Measurements from ENCODE around the gene SMPD3.

DNA sequence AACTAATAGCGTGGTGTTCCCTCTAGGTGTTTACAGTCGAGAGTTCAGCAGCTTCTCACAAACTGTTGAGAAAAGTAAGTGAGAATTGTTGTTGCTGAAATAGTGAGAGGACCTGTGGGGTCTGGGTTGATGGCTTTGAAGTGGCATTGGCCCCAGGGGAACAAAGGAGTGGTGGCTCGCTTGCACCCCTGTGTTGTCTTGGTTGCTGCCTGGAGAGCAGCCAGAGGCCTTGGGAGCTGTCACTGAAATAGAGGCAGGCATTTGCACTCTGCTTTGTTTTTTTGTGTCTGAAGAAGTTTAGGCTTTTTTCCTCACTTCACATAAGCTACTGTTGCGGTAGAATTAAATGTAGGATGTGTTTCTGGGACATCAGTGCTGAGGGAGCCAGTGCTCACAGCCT is 100.7 kb downstream of the SMPD3 start:
- TF ChIP-seq CTCF (IDR thresholded peaks at IDR 0.05; ENCODE audit: poor library complexity) (no peak), EZH2 (IDR thresholded peaks at IDR 0.05; ENCODE audit: borderline replicate concordance) (no peak)
